Measurements from ENCODE around the gene KCNJ10. TPM values are rescaled to one million over a fixed set of nuclear protein-coding genes. Genes with fewer than 3 reads are reported as not detected.

KCNJ10 gene
- total RNA-seq, 4 donors from 2014 or later, result not detected

GRCh38 chr1:160083968-160084770 is 14.2 kb upstream of the KCNJ10 start:
- Histone ChIP-seq H3K27ac (no peak overlapping the region), H3K9me3 (no peaks in the 10 kb centered on the region), H3K27me3 (peaks cover 55% of the 10 kb centered on the region), H3K4me3 (peak overlapping the region; percentile 45), H3K4me1 (peaks cover 11% of the 10 kb centered on the region), H3K36me3 (peaks cover 20% of the 10 kb centered on the region)
- DNase-seq (ENCODE audit: low spot score in 2 of 2), result no peak
- TF ChIP-seq CTCF (IDR thresholded peaks at IDR 0.05) (peak in 1 of 2 donors; percentile 77), POLR2A (IDR thresholded peaks at IDR 0.05) (no peak)
- 75% methylated on average over 21 of the region's 96 CpGs for WGBS

GRCh38 chr1:160082926-160083325 is 13.0 kb upstream of the KCNJ10 start:
- no peak for DNase-seq (ENCODE audit: low spot score in 2 of 2)
- H3K4me3 ChIP-seq, result no peak overlapping the region
- H3K4me1 ChIP-seq, result peaks cover 11% of the 10 kb centered on the region
- H3K36me3 ChIP-seq, result peaks cover 8% of the 10 kb centered on the region
- 60% methylated on average over 3 of the region's 3 CpGs for WGBS
- no peak overlapping the region for H3K27ac ChIP-seq
- TF ChIP-seq EP300 (IDR thresholded peaks at IDR 0.05) (no peak), POLR2A (IDR thresholded peaks at IDR 0.05) (no peak), POLR2AphosphoS5 (IDR thresholded peaks at IDR 0.05) (no peak), CTCF (IDR thresholded peaks at IDR 0.05) (no peak)
- no peaks in the 10 kb centered on the region for H3K9me3 ChIP-seq
- peaks cover 67% of the 10 kb centered on the region for H3K27me3 ChIP-seq

GRCh38 chr1:160082487-160082886 is 12.5 kb upstream of the KCNJ10 start:
- Histone ChIP-seq H3K9me3 (no peaks in the 10 kb centered on the region), H3K27me3 (peaks cover 68% of the 10 kb centered on the region), H3K27ac (no peak overlapping the region), H3K4me3 (no peak overlapping the region), H3K36me3 (peaks cover 3% of the 10 kb centered on the region), H3K4me1 (peaks cover 11% of the 10 kb centered on the region)
- no peak for DNase-seq (ENCODE audit: low spot score in 2 of 2)
- WGBS, result 66% methylated on average over 2 of the region's 2 CpGs
- TF ChIP-seq POLR2AphosphoS5 (IDR thresholded peaks at IDR 0.05) (no peak), EP300 (IDR thresholded peaks at IDR 0.05) (no peak), CTCF (IDR thresholded peaks at IDR 0.05) (no peak), POLR2A (IDR thresholded peaks at IDR 0.05) (no peak)

- Histone ChIP-seq H3K4me3 (no peak within 1 kb of the TSS), H3K9me3 (no peaks in the 10 kb centered on the region), H3K36me3 (no peaks in the 10 kb centered on the region), H3K27ac (no peak within 1 kb of the TSS), H3K4me1 (peaks cover 11% of the 10 kb centered on the region), H3K27me3 (peaks cover 68% of the 10 kb centered on the region)
- DNase-seq (ENCODE audit: low spot score in 2 of 2), result no peak
- no peak for TF ChIP-seq POLR2AphosphoS5 (IDR thresholded peaks at IDR 0.05)
- TF ChIP-seq POLR2A (IDR thresholded peaks at IDR 0.05), result no peak
- no peak for TF ChIP-seq CTCF (IDR thresholded peaks at IDR 0.05)
- TF ChIP-seq EP300 (IDR thresholded peaks at IDR 0.05), result no peak
- 19% methylated on average over 14 of the region's 14 CpGs for WGBS
Measured at GRCh38 chr1:160081261-160081936, 11.4 kb upstream of the KCNJ10 start, which contains the start of gene KCNJ9. Gene KCNJ9 (plus strand): TSS chr1:160081538. CDS start chr1:160084031, 2,493 bp downstream.

Measured in suprapubic skin (tissue), 4 donors.